DMS114 treated with DMSO at 0.1 percent for 48 hours (cell line): ENCODE measurements around the gene CELF4.

Source experiments
- DNase-seq: peaks from one replicate; lab custom pipeline; 2025; ENCODE audit not compliant: unreplicated experiment; lab: John Stamatoyannopoulos, UW

Gene CELF4

DNA sequence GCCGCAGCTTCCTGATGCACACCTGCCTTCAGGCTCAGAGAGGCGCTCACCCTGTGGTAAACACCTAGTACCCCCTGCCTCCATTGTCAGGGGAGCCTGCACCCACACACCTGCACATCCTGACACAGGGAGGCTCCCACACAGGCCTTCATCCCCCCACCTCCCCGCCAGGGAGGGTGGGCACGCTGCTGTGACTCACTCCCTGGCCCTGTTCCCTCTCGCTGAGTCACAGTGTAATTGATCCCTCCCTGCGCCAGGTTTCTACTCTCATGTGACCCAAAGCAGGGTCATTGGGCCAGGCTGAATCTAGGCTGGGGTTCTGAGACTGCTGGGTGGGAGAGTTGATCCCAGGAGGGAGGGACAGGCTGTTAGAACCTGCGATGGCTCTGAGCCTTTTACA is 8.5 kb upstream of the CELF4 start:
- DNase-seq, result no peak

GRCh38 chr18:37572736-37573135 is 7.1 kb upstream of the CELF4 start:
- DNase-seq, result no peak

- DNase-seq, result no peak
Measured at GRCh38 chr18:37571266-37571665, 5.7 kb upstream of the CELF4 start.

DNA sequence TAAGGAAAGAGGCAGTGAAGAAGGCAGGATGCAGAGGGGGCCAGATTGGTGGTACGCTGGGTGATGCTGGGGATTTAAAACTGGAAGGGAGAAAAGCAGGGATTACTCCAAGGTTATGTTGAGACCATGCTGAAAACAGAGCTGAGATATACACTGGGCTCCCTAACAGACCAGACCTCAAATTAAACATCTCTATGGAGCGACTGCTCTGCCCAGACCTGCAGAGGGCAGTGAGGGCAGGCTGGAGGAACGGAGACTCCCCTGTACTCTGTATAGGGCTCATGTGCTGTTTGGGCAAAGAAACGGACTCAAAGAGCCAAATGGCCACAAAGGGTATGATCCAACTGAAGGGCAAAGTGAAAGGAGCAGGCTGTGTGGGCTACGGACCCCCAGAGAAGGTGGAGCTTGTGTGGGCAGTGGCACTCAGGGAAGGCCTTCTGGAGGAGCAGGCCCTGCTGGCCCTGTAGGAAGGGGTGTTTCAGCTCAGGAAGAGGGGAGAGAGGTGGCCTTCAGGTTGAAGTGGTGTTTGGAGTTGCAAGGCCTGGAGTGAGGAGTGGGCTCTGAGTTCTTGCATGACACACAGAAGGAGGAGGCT is 4.8 kb upstream of the CELF4 start:
- DNase-seq, result no peak

GRCh38 chr18:37568671-37569070 is 3.1 kb upstream of the CELF4 start:
- no peak for DNase-seq

GRCh38 chr18:37567994-37568359 is 2.4 kb upstream of the CELF4 start:
- no peak for DNase-seq

DNA sequence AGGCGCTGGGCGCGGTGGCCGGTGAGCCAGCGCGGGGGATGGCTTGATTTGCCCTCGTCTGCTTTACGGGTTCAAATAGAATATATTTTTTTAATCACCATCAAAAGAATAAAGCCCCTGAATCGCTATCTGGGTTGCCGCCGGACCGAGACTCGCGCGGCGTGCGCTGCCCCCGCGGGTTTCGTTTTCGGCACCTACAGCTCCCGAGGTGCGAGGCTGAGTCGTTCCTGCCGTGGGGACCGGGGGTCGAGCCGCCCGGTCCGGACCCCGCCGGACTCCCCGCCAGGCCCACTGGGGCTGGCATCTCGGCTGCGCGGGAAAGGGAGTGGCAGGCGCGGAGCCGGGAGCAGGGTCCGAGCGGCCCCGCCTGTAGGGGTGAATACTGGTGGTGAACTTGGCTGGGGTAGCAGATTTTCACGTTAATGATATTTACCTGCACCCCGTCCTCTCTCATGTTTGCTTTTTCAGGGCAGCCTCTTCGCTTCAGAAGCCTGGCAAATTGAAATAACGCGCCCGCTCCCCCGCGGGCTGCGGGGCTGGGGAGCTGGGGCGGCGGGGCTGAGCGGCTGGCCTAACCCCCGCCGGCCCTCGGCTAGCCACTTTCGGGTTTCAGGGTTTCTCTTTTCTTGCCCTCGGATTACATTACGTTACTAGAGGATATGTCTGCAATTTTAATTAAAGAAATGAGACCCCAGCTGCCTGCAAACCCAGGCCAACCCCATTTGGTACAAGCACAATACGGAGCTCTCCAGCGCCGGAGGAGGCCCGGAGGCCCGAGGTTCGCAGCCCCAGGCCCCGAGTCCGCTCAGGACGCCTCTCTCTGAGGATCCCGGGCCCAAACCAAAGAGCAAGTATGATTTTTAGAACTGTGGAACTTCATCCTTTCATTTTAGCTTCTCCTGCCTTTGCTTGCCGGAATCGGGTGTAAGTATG is 1.7 kb upstream of the CELF4 start:
- no peak for DNase-seq

DNA sequence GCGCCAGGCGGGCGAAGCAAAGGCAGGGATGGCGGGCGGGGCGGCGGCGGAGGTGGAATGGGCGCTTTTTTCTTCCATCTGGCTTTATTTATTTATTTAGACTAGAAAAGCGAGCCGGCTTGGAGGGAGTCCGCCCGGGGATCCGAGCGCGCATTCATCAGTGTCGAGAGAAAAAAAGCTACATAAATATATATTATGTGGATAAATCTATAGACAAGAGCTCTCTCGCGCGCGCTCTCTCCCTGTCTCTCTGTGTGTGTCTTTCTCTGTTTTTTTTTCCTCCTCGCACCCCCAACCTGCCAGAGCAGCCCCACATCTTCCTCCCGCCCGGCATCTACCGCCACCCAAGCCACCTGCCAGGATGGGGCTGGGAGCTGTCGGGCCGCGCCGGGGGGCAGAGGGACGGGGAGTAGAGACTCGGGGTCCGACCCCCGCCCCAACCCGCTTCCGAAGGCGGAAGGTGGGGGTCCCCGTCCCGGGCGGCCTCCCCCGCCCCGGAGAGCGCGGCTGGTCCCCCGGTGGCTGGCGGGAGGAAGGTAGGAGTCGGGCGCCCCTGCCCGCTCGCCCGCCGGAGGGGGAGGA is 972 bp upstream of the CELF4 start:
- DNase-seq, result no peak

DNA sequence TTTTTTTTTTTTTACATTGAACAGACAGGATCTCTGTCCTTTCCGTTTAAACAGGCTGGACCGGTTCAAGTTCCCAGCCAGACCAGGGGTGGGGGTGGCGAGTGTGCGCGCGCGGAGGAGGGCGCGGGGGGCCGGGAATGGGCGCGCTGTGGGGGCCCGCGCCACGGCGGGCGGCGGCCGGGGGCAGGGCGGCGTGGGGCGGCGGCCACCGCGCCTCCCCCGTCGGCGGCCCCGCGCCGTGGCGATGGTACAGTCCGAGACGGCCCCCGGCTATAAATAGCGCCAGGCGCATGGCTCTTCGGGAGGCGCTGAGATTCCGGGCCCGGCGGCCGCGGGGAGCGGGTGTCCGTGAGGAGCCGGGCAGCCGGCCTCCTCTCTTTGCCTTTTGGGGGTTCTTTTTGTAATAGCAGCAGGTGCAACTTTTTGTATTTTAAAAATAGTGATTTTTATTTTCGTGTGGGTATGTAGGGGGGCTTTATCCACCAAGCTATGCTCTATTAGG is 430 bp upstream of the CELF4 start:
- DNase-seq, result peak; percentile 18

- DNase-seq, result no peak
Measured at GRCh38 chr18:37564711-37565100, 892 bp downstream of the CELF4 start.

DNA sequence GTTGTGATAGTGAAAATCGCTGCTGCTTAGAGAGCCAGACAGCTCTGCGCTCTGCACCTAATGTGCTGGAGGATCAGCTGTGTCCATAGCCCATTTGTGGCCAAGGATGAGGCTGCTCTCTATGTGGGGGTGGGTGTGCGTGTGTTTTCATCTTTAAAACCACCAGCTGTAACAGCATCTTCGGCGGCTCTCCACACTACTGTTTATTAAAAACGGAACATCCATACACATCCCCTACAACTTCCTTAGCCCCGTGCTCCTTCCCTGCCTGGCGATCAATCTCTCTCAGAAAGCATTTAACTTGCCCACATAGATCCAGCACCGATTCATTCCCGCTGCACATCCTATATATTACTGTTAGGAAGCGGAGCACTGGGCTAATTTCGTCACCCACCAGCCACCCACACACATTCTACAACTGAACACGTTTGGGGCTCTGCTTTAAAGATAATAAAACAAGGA is 1.6 kb downstream of the CELF4 start:
- DNase-seq, result no peak

DNA sequence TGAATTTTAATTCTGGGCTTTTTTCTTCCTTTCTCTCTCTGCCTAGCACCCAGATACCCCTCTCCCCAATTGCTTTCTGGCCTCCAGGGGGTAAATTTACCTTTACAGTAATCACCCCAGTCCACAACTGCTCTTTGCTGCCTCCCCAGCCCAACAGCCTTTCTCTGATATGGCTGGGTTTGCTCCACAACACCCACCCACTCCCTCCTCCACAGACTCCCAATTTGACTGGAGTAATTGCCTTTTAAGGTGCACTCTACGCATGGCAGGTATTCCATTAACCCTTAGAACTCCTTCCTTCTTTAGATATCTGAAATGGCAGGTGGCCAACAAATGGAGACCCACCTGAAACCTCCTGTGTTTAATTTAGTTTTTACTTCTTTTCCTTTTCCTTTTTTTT is 3.6 kb downstream of the CELF4 start:
- DNase-seq, result no peak

GRCh38 chr18:37560003-37560402 is 5.6 kb downstream of the CELF4 start:
- DNase-seq, result no peak

DNA sequence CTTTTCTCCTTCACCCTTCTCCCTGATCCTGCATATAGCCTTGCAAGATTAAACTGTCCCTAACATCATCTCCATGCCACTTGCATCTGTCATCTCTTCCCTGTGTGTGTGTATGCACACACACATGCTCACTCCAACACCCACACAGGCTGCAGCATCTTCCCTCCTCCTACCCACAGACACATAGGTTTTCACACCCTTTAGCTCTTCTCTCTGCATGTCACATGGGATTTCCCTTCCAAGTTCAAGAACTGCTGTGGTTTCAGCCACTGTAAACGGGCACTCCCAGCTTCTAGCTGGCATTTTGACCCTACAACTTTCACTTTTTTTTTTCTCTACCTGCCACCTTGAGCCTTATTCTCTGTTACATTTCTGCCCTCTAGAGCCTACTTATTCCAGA is 6.4 kb downstream of the CELF4 start:
- no peak for DNase-seq

DNA sequence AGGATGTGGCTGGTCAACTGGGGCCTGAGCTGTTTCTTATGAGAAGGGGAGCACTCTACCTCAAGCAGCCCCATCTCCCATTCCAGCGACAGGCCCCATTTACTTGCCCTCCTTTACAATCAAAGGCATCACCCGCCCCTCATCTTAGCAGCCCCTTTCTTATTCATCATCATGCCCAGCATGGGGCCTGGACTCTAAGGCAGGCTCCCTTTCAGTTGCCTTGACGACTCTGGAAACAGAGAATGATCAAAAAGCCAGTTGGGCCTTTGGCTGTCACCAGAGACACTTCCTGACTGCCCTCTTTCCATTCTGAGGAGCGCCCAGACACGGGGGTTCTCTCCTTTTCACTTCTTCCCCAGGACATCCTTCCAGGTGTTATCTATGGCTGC is 11.2 kb downstream of the CELF4 start:
- DNase-seq, result no peak

DNA sequence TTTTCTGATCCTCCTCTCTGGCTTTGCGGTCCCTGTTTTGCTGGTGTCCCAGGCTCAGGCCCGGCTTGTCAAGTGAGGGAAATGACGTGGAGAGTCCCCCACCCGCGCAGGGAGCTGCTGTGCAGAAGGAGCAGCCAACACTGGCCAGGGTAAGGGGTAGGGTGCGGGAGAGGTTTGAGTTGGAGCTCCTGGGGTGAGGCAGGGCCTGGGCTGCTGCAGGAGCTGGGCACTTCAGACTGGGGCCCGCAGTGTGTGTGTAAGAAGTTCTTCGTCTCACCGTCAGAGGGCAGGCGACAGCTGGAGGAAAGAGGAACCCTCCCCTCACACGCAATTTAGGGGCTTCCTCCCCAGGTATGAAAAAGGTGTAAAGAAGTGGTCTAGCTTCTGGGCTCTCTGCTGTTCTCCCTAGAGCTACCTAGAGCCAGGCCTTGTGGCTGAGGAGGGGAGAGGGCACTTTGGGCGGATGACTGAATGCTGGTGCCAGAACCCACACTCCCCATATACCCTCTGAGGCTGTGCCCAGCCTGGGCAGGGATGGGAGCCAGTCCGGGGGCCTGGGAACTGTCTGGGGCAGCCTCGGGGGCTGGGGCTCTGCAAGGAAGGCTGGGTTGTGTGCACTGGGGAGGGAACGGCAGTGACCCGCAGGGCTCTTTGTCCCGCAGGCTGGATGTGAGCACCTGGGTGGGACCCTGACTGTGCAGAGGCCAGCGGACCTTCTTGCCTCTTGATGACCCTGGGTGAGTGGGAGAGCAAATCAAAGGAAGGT is 11.8 kb downstream of the CELF4 start:
- DNase-seq, result no peak

DNA sequence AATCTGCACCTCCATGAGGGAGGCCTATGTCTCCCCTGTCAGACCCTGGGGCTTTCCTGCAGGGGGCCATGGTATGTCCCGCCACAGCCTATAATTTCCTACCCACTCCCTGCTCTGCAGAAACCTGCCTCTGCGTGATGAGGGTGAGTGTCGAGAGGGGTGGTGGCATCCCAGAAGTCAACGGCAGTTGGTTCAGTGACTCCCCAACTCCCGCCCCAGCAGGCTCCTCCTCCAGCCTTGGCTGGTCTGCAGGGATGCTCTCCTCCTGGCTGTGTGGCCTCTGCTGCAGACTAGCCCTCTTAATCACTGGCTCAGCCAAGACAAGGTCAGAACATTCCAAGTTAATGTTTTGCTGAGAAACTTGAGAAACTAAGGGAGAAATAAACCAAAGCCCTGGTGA is 13.3 kb downstream of the CELF4 start:
- no peak for DNase-seq

GRCh38 chr18:37551846-37552245 is 13.8 kb downstream of the CELF4 start:
- DNase-seq, result no peak

DNA sequence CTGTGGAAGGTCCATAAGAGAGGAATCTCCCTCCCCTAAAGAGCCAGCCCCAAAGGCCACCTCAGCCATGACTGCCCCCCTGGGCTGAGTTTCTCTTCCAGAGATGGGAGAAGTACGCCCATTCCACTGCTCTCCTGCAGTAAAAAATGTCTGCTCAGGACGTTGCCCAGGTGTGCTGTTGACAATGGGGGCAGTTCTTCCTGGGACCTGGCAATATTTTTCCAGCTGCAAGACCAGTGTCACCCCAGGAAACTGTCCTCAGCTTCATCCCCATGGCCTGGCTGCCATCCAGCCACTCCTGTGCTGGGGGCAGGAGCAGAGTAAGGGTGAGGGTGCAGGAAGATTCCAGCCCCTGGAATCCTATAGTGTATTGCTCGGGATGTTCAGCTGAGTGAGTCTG is 14.3 kb downstream of the CELF4 start:
- DNase-seq, result no peak

- no peak for DNase-seq
Measured at GRCh38 chr18:37550118-37550875, 15.3 kb downstream of the CELF4 start.
